NCI-H146 treated with DMSO at 0.1 percent for 48 hours (cell line): ENCODE measurements around the gene IMPDH2.

Source experiments
- DNase-seq: peaks from one replicate; lab custom pipeline; 2025; ENCODE audit not compliant: unreplicated experiment; lab: John Stamatoyannopoulos, UW

Gene IMPDH2

DNA sequence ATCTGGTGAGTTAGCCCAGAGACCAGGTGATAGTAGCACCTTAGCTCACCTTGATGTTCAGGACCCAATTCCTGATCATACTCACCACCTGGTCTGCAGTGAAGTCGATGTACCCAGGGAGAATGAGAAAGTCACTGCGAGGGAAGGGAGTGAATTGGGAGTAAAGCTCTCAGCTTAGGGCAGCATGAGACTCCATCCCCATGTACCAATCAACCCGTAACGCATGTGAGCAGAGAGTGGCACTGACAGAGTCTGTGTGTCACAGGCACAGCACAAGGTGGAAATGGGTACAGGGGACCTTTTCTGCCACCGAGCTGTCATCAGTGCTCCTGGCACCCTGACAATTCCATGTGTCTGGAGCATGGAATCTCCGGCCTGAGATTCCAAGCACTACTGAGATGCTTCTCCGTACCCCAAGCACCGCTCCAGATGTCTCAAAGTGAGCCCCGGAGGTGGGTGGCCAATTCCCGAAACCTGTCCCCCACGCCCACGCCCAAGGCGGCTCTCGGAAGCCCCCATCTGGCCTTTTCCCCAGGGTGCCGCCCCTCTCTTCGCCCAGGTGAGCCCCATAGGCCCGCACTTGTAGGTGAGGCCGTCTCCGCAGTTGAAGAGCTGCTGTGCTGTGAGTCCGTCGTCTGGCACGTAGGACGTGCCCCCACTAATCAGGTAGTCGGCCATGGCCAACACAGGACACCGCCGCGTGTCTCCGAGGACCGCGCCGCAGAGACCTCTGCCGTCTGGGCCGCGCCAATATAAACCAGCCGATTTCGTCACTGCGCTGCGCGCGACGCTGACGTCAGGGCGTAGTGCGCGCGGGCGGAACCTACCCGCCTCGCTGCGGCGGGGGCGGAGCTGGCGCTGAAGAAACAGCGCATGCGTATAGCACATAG lies at the start of gene IMPDH2:
Gene IMPDH2, minus strand, starts transcription at position 726 of the 890 bp plus-strand sequence. Its CDS starts 48 bp downstream, at position 678.
- DNase-seq: peak; percentile 63

DNA sequence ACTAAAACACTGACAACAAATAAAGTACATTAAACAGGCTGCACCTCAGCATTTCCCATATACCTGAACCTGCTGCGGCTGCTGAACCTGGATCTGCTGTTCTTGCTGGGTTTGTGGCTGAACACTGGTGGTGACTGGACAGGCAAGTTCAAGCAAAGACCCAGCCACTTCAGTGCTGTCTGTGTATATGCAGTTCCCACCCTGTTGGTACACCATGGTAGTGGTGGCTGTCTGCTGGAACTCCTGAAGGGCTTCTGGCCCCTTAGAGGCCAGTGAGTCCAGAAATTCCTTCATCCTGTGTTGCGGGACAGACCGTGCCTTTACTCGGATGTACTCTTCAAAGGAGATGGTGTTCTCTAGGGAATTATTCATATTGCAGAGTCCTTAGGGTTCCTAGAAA lies 47.4 kb upstream of the IMPDH2 start:
- DNase-seq: no peak

DNA sequence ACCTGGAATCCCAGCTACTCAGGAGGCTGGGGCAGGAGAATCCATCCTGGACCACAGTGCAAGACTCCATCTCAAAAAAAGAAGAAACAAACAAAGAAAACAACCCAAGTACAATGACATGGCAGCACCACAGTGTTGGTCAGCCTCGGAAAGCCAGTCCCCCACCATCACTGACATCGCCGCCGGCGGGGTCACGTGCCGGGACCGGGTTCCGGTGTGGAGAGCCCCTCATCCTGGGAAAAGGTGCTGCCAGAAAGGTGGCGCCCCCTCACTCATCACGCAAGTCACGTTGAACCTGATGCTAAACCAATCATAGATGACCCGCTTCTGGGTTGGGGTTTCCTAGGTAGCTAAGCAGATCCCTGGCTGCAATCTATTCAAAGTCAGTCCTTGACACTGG lies 46.9 kb upstream of the IMPDH2 start:
- no peak for DNase-seq

DNA sequence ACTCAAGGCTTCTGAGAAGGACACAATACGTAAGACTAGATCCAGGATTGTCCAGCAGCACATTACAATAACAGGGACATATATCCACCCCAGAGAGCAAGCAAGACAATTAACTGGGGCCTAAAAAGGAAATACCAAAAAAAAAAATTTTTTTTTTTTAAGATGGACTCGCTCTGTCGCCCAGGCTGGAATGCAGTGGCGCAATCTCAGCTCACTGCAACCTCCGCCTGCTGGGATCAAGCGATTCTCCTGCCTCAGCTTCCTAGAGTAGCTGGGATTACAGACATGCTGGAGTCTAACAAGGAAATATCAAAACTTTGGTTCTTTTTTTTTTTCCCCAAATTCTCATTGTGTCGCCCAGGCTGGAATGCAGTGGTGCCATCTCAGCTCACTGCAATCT lies 28.8 kb upstream of the IMPDH2 start:
- no peak for DNase-seq

DNA sequence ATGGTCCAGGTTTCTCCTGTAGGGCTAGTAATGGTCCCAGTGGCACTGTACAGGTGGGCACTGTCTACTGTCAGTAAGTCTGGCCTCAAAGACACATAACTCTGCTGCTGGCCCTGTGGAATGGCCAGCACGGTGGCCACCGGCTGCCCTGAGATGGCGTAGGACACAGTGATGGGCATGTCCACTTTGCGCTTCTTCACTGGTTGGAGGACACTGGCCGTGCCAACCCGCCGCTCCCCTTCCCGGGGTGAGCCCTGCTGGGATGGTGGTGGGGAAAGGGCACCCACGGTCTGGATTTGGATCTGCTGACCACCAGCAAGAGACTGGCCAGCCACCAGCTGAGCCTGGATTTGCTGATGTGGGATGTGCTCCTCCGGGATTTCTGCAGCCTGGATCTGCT lies 28.1 kb upstream of the IMPDH2 start:
- no peak for DNase-seq

DNA sequence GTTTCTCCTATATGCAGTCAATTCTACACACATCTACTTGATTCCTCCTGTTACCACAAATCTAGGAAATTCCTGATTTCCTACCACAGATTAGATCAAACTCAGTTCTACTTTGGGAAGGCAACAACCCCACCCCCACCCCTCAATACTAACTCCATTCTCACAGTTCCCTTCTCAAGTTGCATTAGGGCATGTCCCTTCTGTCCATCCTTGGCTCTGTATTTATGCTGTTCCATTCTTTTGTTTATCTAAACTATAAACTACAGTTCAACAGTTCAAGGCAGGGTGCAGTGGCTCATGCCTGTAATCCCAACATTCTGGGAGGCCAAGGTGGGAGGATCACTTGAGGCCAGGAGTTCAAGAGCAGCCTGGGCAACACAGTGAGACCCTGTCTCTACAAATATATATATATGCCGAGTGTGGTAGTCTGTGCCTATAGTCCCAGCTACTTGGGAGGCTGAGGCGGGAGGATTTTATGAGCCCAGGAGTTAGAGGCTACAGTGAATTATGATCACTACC lies 25.2 kb upstream of the IMPDH2 start:
- no peak for DNase-seq

DNA sequence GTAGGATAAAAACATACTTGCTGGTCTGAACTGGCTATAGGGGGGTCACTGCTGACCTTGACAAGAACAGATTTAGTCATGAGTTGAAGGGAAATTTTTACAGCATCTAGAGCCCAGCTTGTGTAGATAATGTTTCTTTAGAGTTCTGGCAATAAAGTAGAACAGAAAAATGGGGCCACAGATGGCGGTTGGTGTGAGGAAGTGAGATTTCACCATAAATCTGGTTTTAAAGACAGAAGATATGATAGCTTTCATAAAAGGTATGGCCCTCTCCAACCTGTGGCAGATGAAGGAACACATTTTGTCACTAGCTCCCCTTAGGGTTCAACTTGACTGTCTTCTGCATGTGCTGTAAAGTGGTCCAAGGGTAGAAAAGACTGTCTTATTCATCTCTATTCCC lies 24.3 kb upstream of the IMPDH2 start:
- DNase-seq: no peak

DNA sequence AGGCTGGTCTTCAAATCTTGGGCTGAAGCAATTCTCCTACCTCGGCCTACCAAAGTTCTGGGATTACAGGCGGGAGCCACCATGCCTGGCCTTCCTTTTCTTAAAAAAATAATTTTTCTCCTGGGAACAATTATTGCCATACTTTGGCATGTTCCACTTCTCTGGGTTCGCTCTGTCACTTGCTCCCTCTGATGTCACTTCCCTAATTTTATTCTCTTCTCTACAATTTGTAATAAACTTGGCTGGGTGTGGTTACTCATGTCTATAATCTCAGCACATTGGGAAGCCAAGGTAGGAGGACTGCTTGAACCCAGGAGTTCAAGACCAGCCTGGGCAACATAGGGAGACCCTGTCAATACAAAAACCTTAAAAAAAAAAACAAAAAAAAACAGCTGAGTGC lies 6.1 kb upstream of the IMPDH2 start:
- DNase-seq: no peak

DNA sequence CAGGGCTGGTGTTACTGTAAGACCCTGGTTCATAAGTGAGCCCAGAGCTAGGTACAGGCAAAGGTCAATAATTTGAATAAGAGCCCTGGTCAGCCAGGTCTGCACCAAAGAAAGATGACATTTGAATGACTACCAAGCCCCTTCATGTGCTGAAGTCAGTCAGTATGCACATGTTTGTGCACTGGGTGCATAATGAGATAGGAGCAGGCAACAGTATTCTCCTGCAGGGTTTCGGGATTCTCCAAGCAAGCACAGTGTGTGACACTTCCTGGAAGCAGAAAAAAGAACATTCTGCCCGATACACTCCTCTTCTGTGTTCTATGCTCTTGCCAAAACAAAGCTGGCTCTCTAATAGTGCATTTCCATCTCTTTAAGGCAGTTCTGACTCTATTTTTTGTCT lies 5.5 kb upstream of the IMPDH2 start:
- no peak for DNase-seq

DNA sequence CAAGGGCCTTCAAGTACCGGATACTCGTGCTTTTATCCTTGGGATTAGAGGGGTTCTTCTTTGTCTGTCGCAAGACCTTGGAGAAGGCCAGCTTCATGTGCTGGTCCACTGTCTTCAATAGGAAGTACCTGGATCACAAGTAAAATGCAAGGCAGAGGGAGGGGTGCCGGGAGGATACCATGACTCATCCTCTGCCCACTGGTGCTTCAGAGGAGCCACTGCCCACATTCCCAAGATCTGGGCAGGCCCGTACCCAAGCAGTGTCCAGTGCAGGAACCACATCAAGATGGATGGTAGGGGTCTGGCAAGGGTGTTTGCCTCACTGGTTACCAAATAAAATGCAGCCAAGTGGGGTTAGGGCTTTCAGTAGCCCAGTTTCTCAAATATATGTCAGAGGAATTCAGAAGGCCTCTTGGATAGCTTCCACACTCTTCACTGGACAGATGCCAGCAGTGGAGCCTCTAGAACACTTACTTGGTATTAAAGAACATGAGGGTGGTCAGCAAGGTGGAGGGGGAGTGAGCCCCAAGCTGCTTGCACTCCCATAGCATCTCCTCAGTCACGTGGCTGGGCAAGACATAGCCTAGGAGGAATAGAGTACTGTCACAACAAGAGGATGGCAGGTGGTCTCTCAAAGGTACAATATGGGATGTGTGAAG lies 3.6 kb upstream of the IMPDH2 start:
- no peak for DNase-seq

DNA sequence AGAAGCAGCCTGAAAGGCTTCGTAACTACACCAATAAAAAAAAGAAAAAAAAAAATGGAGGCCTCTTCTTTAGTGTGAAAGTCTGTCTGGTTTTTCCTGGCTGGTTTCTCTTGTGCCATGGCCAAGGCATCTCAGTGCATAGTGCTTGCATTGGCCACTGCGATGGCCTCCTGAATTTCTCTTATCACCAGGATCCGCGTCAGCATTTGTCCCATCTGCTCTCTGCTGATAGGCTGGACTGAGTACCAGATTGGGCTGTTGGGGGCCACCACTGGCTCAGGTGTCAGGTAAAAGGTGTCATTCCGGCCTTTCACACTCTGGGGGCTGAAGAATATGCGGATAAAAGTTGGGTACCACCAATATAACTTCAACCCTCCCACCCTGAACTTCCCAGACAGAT lies 1.1 kb upstream of the IMPDH2 start:
- DNase-seq: no peak

DNA sequence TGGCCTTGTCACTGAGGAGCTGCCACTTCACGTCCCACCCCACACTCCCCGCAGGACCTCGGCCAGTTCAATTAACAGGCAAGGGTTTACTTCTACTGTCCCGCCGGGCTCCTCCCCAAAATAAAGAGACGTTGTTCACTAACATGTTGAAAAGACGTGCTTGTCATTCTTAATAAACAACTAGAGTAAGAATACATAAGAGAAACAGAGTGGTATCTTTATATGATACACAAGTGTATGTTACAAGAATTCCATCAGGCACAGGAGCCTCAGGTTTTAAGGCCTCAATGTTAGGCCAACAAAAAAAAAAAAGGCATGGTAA lies 326 bp upstream of the IMPDH2 start:
- no peak for DNase-seq

DNA sequence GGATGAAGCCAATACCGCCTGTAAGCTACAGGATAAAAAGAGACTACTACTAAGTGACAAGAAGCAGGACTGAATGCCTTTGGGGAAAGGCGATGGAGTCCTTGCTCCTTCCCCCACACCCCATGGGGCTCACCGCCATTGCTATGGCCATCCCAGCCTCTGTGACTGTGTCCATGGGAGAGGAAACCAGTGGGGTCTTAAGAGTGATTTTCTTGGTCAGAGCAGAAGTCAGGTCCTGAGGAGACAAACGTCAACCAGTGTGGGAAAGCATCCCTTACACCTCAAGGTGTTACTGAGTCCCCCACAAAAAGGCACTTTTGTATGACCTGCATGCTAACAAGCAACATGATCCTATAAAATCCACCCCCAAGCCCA lies 913 bp downstream of the IMPDH2 start:
- DNase-seq: no peak

DNA sequence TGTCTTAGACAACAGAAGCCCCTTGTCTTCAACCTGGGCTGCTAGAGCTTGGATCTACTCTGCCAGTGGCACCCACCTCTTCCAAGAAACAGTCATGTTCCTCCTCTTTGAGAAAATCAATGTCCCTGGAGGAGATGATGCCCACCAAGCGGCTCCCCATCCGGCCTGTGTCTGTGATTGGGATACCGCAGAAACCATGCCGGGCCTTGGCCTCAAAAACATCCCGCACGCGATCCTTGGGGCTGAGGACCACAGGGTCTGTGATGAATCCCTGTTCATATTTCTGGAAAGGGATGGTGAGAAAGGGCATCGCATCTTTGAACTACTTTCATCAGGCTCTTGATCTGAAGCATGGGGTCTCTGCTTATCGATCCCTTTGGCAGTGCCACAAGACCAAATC lies 1.6 kb downstream of the IMPDH2 start:
- DNase-seq: no peak

DNA sequence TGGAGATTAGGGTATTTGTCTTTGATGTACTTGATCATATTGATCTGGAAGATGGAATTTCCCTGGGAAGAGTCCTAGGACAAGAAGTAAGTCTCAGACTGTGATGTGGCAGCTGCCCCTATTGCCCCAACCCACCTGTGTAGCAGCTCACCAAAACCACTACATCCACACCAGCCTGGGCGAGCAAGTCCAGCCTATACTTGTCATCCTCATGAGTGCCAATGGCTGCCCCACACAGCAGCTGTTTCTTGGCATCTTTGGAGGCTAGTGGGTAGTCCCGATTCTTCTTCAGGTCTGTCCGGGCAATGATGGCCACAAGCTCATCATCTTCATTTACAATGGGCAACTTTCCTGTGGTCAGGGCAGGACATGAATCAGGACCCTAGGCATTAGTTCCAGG lies 2.7 kb downstream of the IMPDH2 start:
- DNase-seq: no peak

DNA sequence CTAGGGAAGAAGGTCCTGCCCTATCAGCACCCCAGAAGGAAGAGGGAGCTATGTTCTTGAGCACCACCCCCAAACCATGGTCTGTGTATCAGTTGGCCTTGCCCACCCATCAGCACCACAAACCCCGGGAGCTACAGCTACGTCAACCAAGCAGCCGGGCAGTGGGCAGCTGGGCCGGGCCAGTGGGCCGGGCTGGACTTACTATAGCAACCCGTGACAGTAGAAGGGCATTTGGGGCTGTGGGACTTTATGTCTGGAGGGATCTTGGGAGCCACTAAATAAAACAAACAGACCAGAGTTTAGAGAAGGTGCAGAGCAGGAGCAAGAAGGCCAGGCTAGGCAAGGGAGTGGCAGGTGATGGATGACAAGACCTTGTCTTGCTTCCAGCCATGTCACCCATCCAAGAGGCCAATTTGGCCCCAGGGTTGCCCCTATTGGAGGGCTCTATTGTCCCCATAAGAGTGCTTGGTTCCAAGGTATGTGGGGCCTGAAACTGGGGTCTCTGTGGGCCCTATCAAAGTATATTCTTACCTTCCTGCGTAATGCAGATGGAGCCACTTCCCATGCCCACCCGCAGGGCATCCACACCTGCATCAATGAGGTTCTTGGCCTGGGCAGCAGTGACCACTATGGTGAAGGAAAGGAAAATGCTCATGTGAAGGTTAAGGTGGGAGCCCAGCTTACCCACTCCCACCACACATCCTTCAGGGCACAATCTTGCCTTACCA lies 3.2 kb downstream of the IMPDH2 start:
- DNase-seq: no peak

DNA sequence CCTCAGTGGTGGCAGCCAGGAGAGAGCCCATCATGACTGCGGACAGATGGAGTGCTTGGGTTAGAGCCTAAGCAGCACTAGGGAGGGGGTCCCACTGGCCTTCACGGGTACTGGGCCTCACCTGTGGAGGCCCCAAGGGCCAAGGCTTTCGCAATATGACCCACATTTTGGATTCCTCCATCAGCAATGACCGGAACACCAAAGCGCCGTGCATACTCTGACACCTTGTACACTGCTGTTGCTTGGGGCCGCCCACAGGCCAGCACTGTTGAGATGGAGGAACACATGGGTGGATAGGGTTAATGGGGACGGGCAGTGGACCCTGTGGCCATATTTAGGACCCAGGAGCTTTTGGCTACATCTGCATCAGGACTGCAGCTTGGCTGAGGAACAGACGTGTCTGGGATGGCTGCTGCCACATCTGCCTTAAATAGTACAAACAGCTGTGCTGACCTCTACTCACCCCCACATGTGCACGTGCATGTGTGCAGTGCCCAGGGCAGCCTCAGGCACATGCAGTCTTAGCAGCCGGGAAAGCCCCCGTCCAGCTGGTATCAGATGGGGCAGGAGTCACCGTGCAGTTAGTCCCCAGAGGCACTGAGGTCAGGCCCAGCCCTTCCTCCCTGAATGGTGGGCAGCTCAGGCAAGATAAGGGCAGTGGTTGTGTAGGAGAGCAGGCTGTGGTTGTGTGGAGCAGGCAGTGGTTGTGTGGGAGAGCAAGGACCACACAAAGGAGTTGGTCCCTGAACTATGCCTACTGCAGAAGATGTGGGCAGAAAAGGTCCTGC lies 4.0 kb downstream of the IMPDH2 start:
- no peak for DNase-seq

DNA sequence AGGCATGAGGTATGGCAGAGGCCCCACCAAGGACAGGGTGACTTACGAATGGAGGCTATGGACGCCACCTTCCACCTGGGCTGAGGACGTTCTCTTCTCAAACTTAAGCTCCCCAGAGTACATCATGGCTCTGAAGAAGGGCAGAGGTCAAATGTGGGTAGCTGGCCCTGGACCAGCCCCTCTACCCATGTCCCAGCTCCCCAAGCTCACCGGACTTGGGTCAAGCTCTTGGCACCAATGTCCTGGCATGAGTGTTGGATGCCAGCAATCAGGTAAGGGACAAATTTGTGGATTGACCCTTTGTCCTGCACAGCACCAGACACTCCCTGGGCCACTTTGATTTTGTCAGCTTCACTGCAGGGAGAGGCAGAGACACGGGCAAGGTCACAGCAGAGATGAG lies 4.7 kb downstream of the IMPDH2 start:
- DNase-seq: no peak

DNA sequence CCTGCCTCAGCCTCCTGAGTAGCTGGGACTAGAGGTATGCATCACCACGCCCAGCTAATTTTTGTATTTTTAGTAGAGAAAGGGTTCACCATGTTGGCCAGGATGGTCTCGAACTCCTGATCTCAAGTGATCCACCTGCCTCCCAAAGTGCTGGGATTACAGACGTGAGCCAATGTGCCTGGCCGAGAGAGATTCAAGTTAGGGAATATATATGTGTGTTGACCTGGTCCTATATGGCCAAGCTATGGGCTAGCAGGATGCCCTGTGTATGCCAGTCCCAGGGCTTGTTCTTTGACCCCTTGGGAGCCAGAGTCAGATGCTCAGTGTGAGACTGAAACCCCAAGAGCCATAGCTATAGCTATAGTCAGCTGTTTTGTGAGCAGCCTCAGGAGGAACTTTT lies 5.4 kb downstream of the IMPDH2 start:
- no peak for DNase-seq

DNA sequence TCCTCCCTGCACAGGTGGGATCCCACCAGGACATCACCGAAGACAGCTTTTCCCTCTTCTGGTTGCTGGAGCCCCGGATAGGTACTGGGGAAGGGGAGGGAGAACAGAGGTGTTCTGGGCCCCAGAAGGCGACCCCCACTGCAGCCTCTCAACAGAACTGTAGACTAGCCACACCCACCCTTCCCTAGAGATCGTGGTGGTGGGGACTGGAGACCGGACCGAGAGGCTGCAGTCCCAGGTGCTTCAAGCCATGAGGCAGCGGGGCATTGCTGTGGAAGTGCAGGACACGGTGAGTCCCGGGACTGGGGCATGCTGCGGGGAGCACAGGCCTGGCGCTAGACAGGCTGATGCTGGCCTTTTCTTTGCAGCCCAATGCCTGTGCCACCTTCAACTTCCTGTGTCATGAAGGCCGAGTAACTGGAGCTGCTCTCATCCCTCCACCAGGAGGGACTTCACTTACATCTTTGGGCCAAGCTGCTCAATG lies 6.5 kb downstream of the IMPDH2 start:
- no peak for DNase-seq
